Central memory CD4-positive, alpha-beta T cell (primary cell): Measurements from ENCODE around the gene ITSN1.
"Not testable (repeated sequence)": the region's sequence is repeated elsewhere in the genome, so short reads cannot be mapped to it uniquely, and the experiment has no call there.

ENCODE experiments used
- DNase-seq: peaks from one replicate; pipeline ENCODE4 v3.0.0; 2022
- total RNA-seq, 3 experiments: gene quantifications; one replicate each; lab custom pipeline; 2026; lab: John Stamatoyannopoulos, UW

ITSN1 gene
- 5.2 to 7.2 (median 6.7) reads per million in 3 experiments for total RNA-seq

DNA sequence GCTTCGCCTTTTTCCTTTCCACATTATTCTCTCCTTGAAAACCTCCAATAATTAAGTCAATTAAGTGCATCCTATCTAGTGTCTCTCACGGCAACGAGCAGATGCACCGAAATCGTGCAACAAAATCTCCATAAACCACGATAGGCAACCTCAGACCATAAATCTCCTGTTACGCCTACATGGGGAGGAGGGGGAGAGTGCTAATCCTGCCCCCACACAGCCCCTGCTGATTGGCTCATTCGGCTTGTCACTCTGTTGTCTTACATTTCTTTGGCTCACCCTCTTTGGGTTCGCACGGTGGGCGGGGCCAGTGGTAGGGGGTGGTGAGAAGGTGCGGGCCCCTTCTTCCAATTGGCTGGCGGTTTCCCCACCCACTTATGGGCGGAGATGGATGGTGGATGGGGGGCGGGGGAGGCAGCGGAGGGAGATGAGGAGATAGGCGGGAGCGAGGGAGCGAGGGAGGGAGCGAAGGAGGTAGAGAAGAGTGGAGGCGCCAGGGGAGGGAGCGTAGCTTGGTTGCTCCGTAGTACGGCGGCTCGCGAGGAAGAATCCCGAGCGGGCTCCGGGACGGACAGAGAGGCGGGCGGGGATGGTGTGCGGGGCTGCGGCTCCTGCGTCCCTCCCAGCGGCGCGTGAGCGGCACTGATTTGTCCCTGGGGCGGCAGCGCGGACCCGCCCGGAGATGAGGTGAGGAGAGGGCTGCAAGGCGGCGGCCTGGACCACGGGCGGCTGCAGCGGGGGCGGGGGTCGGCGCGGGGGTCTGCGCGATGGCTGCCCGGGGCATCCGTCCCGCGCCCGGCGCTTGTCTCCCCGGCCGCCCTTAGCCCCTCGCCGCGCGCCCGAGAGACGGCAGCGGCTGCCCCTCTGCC is at the start of gene ITSN1:
ITSN1 (plus strand) TSS at position 475 of the 869 bp plus-strand sequence. CDS start 76,328 bp downstream, outside the sequence.
- peak; percentile 99 for DNase-seq

GRCh38 chr21:33598051-33598450 is 44.2 kb upstream of the ITSN1 start:
- no peak for DNase-seq

- DNase-seq = no peak
Measured at GRCh38 chr21:33608559-33608958, 33.7 kb upstream of the ITSN1 start.

GRCh38 chr21:33611006-33611744 is 31.1 kb upstream of the ITSN1 start:
- no peak for DNase-seq

GRCh38 chr21:33617565-33617964 is 24.7 kb upstream of the ITSN1 start:
- DNase-seq = not testable (repeated sequence)

- DNase-seq = no peak
Measured at GRCh38 chr21:33618407-33618806, 23.9 kb upstream of the ITSN1 start.

- no peak for DNase-seq
Measured at GRCh38 chr21:33619726-33620125, 22.6 kb upstream of the ITSN1 start.

GRCh38 chr21:33622253-33622652 is 20.0 kb upstream of the ITSN1 start:
- DNase-seq = no peak

DNA sequence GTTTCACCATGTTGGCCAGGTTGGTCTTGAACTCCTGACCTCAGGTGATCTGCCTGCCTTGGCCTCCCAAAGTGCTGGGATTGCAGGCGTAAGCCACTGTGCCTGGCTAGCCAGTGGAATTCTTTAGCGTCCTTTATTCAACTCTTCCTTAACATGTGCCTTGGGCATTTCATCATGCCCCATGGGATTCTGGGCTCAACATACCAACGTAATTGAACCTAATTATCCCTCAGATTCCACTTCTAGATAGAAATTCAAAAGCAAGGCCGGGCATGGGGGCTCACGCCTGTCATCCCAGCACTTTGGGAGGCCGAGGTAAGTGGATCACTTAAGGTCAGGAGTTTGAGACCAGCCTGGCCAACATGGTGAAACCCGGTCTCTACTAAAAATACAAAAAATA is 16.1 kb upstream of the ITSN1 start:
- not testable (repeated sequence) for DNase-seq

- no peak for DNase-seq
Measured at GRCh38 chr21:33634254-33634653, 8.0 kb upstream of the ITSN1 start.

GRCh38 chr21:33640697-33641351 is 1.5 kb upstream of the ITSN1 start:
- no peak for DNase-seq

DNA sequence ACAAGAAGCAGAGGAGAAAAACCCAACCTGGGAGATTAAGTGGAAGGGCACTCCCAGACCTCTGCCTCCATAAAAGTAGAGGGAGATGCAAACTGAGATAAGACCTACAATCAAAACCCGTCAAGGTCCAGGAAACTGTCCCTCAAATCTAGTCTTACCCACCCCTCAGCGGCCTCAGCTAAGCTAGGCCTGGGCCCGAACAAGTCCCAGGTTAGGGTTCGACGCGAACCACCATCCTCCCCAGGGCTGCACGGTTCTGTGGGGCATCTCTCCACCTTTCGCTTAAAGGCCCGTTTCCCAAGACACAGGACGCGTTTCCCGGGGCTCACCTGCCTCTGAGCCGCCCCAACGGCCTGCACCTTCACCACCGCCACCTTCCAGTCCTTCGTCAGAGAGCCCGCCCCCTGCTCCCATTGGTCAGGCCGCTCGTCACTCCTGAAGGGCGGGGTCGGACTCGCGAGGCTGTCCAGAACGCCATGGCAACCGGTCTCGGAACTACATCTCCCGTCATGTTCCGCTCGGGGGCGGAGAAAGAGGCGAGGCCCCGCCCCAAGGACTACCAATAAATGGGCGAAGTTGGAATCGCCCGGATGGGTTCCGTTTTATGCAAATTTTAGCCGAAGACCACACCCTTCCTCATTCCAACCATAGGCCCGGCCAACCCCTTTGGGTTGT is 812 bp upstream of the ITSN1 start, which contains the start of gene CRYZL1:
CRYZL1 (minus strand) TSS at position 390 of the 675 bp plus-strand sequence. CDS start 10,190 bp downstream, outside the sequence.
- peak; percentile 100 for DNase-seq

GRCh38 chr21:33642896-33643657 is 776 bp downstream of the ITSN1 start:
- DNase-seq = peak; percentile 1

DNA sequence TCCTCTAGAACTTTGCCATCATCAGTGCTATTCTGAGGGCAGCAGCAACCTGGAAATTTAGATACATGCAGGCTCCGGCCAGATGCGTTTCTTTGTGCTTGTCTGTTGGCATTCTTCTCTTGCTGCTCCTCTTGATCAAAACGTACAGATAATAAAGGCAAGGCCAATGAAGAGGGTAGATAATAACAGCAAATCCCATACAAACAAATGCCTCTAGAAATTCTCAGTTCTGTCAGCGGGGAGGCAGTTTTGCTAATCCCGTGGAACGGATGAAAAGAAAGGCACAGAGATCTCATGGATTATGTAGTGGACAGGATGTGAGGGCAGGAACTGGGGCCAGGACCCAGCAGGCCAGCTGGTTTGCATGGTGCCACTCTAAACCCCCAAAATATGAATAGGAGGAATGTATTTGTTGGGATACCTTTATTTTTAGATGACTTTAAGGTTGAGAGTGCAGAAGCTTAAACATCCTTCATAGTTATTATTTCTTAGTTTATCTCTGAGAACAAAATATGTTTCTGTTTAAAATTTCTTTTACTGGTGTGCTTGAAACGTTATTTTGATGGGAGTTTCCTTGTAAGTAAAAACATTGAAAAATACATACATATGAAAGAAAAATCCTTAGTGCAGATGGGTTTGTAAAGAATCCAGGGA is 1.5 kb downstream of the ITSN1 start:
- no peak for DNase-seq

GRCh38 chr21:33644383-33645074 is 2.2 kb downstream of the ITSN1 start:
- DNase-seq = no peak

DNA sequence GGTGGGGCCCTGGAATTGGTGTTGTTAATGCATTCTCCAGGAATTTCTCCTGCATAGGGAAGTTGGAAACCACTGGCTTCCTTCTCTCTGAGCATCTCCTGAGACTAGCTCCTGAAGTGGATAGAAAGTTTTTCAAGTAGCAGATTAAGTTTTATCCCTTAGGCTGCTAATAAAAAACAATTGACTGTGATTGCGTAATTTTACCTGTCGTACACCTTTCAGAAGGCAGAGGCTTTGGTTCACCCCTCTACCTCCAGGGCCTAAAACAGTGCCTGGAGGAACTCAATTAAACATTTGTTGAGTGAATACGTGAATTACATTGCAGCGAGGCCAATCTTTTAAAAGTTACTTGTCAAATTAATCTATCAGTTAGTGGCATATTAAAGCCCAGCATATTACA is 3.4 kb downstream of the ITSN1 start:
- no peak for DNase-seq

DNA sequence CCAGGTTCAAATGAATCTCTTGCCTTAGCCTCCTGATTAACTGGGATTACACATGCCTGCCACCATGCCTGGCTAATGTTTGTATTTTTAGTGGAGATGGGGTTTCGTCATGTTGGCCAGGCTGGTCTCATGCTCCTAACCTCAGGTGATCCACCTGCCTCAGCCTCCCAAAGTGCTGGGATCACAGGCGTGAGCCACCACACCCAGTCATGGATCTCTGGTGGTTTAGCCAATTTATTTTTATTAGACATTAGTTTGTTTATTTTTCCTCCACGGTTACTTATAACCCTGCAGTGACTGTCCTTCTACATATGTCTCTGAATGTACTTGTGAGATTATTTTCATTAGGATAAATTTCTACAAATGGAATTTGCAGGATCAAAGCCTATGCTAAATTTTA is 5.3 kb downstream of the ITSN1 start:
- DNase-seq = no peak

DNA sequence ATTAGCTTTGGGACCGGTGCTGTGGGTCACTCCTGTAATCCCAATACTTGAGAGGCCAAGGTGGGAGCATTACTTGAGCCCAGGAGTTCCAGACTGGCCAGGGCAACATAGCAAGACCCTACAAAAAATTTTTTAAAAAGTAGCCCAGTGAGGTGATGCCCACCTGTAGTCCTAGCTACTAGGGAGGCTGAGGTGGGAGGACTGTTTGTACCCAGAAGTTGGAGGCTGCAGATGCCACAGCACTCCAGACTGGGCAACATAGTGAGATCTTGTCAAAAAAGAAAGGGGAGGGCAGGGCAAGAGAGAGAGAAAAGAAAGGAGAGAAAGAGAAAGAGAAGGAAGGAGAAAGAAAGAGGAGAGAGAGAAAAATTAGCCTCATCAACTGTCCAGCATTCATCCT is 6.3 kb downstream of the ITSN1 start:
- no peak for DNase-seq

- DNase-seq = no peak
Measured at GRCh38 chr21:33650230-33650629, 7.9 kb downstream of the ITSN1 start.

DNA sequence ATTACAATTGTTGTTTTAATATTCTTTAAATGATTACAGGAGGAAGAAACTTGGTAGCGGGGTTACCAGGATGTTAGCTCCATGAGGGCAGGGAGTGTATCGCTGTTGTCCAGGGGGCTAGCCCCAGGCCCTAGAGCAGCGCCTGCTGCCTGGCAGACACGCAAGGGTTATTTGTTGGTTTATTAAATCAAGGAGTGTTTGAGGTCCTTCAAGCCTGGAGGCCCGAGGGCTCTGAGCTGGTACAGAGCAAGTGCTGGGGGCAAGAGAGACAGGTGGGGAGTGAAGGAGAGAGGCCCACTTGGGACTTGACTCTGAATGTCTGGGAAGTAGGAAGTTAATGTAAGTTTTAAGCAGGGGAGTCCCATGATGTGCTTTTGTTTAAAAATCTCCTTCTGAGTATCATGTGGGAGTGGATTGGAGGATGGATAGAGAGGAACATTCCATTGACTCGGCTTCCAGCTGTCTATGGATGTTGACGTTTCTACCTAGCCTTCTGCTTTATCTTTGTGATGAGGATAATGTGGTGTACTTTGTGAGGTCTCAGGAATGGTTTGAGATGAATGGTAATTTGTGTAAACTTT is 8.7 kb downstream of the ITSN1 start:
- no peak for DNase-seq
